Esophagus squamous epithelium (tissue), 5 donors: ENCODE measurements around the gene BBS5. TPM values are rescaled to one million over a fixed set of nuclear protein-coding genes. Genes with fewer than 3 reads are reported as not detected.
"Not testable (repeated sequence)": the region's sequence is repeated elsewhere in the genome, so short reads cannot be mapped to it uniquely, and the experiment has no call there.

Experiments used
- DNase-seq: peaks from one replicate; lab custom pipeline; 2025; lab: John Stamatoyannopoulos, UW
- H3K27ac ChIP-seq, 4 donors: fragments of 200-600 bp; sonication (generic); one replicate each; pipeline ENCODE4 v1.5.1; 2016 to 2019; ENCODE audit warnings: mild to moderate bottlenecking in 1 of 4
- H3K27me3 ChIP-seq, 4 donors: fragments of 200-600 bp; sonication (generic); 1 replicate in 3 of 4; 2 replicates in 1 of 4; pipeline versions ENCODE4 v1.5.1 to v1.6.0; 2017 to 2021; ENCODE audit warnings: antibody characterized with exemption in 1 of 4
- H3K36me3 ChIP-seq, 3 donors: fragments of 200-600 bp; sonication (generic); one replicate each; pipeline ENCODE4 v1.5.1; 2016 to 2019
- H3K4me1 ChIP-seq, 3 donors: fragments of 200-600 bp; sonication (generic); one replicate each; pipeline ENCODE4 v1.5.1; 2017 to 2019
- H3K4me3 ChIP-seq, 4 donors: fragments of 200-600 bp; sonication (generic); 1 replicate in 3 of 4; 2 replicates in 1 of 4; pipeline ENCODE4 v1.5.1; 2016 to 2019; ENCODE audit warnings: mild to moderate bottlenecking in 2 of 4, moderate library complexity in 1 of 4
- H3K9me3 ChIP-seq, 3 donors: fragments of 200-600 bp; sonication (generic); one replicate each; pipeline ENCODE4 v1.5.1; 2016 to 2019
- CTCF ChIP-seq, 6 experiments: fragments of 450-650 bp in 4 of 6; fragments of 200-600 bp in 2 of 6; sonication (generic) in 2 of 6; IDR thresholded peaks; one replicate each; pipeline ENCODE4 v1.5.1; 2016 to 2019; ENCODE audit warnings: antibody characterized with exemption in 6 of 6, mild to moderate bottlenecking in 4 of 6, moderate library complexity in 4 of 6
- POLR2A ChIP-seq, 4 donors: fragments of 450-650 bp; IDR thresholded peaks; one replicate each; pipeline ENCODE4 v1.6.1; 2017; ENCODE audit warnings: antibody characterized with exemption in 4 of 4, mild to moderate bottlenecking in 4 of 4, moderate library complexity in 3 of 4
- WGBS, 2 donors: methylation state at CpG; one replicate each; pipeline ENCODE4 v1.1.5; 2018; 5-methylcytosine and 5-hydroxymethylcytosine counted together
- intact Hi-C: fragments of 100-400 bp; cut with DNase I; formaldehyde crosslinking; loops from one replicate; pipeline ENCODE4 v1.15.0; 2022
- total RNA-seq, 4 donors: library from RNA; depleted of rRNA; stranded (reverse); fragments of >200 nt; gene quantifications; one replicate each; pipeline ENCODE4 v1.1.0, GENCODE V29; 2016
- donor health status: DM: yes; HTN: yes; CAD: no.

The BBS5 gene
- total RNA-seq, 4 donors from 2014 or later = 1.4 to 7.1 (median 2.6) TPM

GRCh38 chr2:169510496-169510895 lies 31.2 kb downstream of the BBS5 start:
- TF ChIP-seq POLR2A (IDR thresholded peaks at IDR 0.05) (no peak), CTCF (IDR thresholded peaks at IDR 0.05) (no peak)
- 90 to 95% methylated on average over 4 of the region's 4 CpGs for WGBS, 2 donors
- H3K4me1 ChIP-seq = peaks cover 0 to 29% (median 6%) of the 10 kb centered on the region in 3 donors
- no peaks in the 10 kb centered on the region for H3K27me3 ChIP-seq
- intact Hi-C loops = no loop called here
- H3K4me3 ChIP-seq = no peak overlapping the region
- no peak overlapping the region for H3K27ac ChIP-seq
- peaks cover 0 to 2% (median 0%) of the 10 kb centered on the region in 3 donors for H3K36me3 ChIP-seq
- H3K9me3 ChIP-seq = no peaks in the 10 kb centered on the region
- DNase-seq = no peak

GRCh38 chr2:169511818-169512217 lies 32.5 kb downstream of the BBS5 start:
- no peak overlapping the region for H3K27ac ChIP-seq
- H3K27me3 ChIP-seq = no peaks in the 10 kb centered on the region

GRCh38 chr2:169512525-169512924 lies 33.2 kb downstream of the BBS5 start:
- Histone ChIP-seq H3K4me3 (no peak overlapping the region), H3K27ac (no peak overlapping the region), H3K4me1 (peaks cover 0 to 32% (median 6%) of the 10 kb centered on the region in 3 donors), H3K27me3 (no peaks in the 10 kb centered on the region), H3K36me3 (no peaks in the 10 kb centered on the region), H3K9me3 (no peaks in the 10 kb centered on the region)
- TF ChIP-seq POLR2A (IDR thresholded peaks at IDR 0.05) = no peak
- TF ChIP-seq CTCF (IDR thresholded peaks at IDR 0.05) = no peak
- intact Hi-C loops = no loop called here
- WGBS, 2 donors = 49 to 55% methylated on average over 2 of the region's 2 CpGs
- DNase-seq = no peak

More at GRCh38 chr2:169511818-169512217, 32.5 kb downstream of the BBS5 start:
- TF ChIP-seq CTCF (IDR thresholded peaks at IDR 0.05) = no peak
- no peak for TF ChIP-seq POLR2A (IDR thresholded peaks at IDR 0.05)
- intact Hi-C loops = no loop called here
- H3K36me3 ChIP-seq = no peaks in the 10 kb centered on the region
- H3K4me3 ChIP-seq = no peak overlapping the region
- H3K9me3 ChIP-seq = no peaks in the 10 kb centered on the region
- 75 to 94% methylated on average over 1 of the region's 1 CpG for WGBS, 2 donors
- no peak for DNase-seq
- H3K4me1 ChIP-seq = peaks cover 0 to 38% (median 6%) of the 10 kb centered on the region in 3 donors

- intact Hi-C loops = no loop called here
- 91 to 100% methylated on average over 1 of the region's 1 CpG for WGBS, 2 donors
Observed at GRCh38 chr2:169513094-169513493, 33.8 kb downstream of the BBS5 start.

GRCh38 chr2:169513926-169514325 lies 34.6 kb downstream of the BBS5 start:
- no peaks in the 10 kb centered on the region for H3K9me3 ChIP-seq
- TF ChIP-seq POLR2A (IDR thresholded peaks at IDR 0.05) (no peak), CTCF (IDR thresholded peaks at IDR 0.05) (no peak)
- 65 to 86% methylated on average over 3 of the region's 3 CpGs for whole genome bisulfite sequencing, 2 donors

More at GRCh38 chr2:169513094-169513493, 33.8 kb downstream of the BBS5 start:
- no peaks in the 10 kb centered on the region for H3K9me3 ChIP-seq
- H3K27me3 ChIP-seq = no peaks in the 10 kb centered on the region
- H3K36me3 ChIP-seq = no peaks in the 10 kb centered on the region
- no peak for DNase-seq
- H3K27ac ChIP-seq = no peak overlapping the region
- H3K4me1 ChIP-seq = peaks cover 0 to 27% (median 6%) of the 10 kb centered on the region in 3 donors
- no peak overlapping the region for H3K4me3 ChIP-seq
- TF ChIP-seq CTCF (IDR thresholded peaks at IDR 0.05) = no peak
- no peak for TF ChIP-seq POLR2A (IDR thresholded peaks at IDR 0.05)

GRCh38 chr2:169514758-169515157 lies 35.5 kb downstream of the BBS5 start:
- 93 to 96% methylated on average over 7 of the region's 7 CpGs for WGBS, 2 donors
- intact Hi-C loops, DNase-seq: not testable (repeated sequence)

More at GRCh38 chr2:169513926-169514325, 34.6 kb downstream of the BBS5 start:
- Histone ChIP-seq H3K36me3 (no peaks in the 10 kb centered on the region), H3K27me3 (no peaks in the 10 kb centered on the region), H3K27ac (no peak overlapping the region), H3K4me1 (peaks cover 0 to 25% (median 6%) of the 10 kb centered on the region in 3 donors), H3K4me3 (no peak overlapping the region)
- no peak for DNase-seq
- intact Hi-C loops = no loop called here

GRCh38 chr2:169516488-169516995 lies 37.2 kb downstream of the BBS5 start:
- 92 to 95% methylated on average over 10 of the region's 10 CpGs for WGBS, 2 donors
- H3K36me3 ChIP-seq, H3K27me3 ChIP-seq, H3K27ac ChIP-seq, DNase-seq, H3K9me3 ChIP-seq, intact Hi-C loops, H3K4me3 ChIP-seq: not testable (repeated sequence)
- peaks cover 0 to 14% (median 0%) of the 10 kb centered on the region in 3 donors for H3K4me1 ChIP-seq

More at GRCh38 chr2:169514758-169515157, 35.5 kb downstream of the BBS5 start:
- H3K27me3 ChIP-seq, H3K4me3 ChIP-seq, H3K9me3 ChIP-seq, H3K27ac ChIP-seq, H3K36me3 ChIP-seq: not testable (repeated sequence)
- H3K4me1 ChIP-seq = peaks cover 0 to 18% (median under 1%) of the 10 kb centered on the region in 3 donors
